ENCODE results near the gene SLC25A20.

Gene SLC25A20

DNA sequence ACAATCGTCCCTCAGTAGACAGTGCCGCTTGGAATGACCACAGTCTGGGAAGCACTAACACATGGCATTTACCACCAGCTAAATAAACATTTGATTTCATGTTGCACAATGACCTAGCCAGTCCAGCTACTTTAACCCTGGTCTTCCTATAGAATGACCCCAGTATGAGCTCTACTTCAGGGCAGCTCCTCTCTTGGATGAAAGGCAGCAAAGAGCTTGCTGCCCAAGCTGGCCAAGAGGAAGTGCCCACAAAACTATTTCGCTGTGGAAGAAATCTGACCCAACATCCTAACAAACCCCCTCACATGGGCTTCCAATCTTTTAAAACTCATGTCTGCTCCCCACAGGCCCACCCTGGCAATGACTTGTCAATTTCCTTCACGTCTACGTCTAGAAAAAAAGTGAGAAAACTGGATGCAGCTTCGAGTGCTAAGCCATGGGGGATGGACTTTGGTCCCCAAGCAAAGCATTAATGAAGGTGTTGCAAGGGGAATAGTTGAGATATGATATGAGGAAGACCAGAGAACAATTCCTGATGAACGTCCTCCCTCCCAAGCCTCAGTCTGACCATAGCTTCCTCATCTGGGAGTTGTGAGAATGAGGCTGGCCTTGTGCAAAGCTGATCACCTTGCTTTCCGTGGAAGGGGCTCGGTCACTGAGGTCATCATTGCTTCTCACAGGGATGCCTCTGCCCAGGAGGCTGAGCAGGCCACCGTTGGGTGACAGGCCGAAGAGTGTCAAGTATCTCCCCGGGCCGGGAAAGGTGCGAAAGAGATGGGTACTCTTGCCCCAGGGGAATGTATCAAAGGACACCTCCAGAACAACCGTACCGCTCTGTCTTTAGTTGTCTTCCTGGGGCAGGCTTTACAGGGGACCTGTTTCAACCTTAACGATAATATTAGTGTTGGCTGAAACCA lies 964 bp downstream of the SLC25A20 start:
- DNase-seq (ENCODE audit: low spot score) = peak; percentile 1

DNA sequence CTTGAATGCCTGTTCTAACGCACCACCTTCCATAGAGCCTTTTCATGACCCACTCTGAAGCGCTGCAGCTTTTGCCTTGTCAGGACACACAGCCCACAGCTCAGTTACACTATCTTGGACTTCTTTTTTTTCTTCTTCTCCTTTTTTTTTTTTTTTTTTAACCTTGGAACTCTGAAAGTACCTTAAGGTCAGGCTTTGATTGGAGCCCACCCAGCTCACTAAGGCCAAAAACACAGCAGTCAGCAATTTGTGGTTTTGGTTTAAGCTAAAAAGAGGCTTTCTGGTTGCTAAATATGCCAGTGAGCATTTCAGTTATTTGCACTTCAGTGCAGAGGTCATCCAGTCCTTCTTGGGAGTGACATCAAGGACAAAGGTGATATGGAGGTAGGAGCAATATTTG lies 1.7 kb downstream of the SLC25A20 start:
- DNase-seq (ENCODE audit: low spot score) = peak; percentile 3

DNA sequence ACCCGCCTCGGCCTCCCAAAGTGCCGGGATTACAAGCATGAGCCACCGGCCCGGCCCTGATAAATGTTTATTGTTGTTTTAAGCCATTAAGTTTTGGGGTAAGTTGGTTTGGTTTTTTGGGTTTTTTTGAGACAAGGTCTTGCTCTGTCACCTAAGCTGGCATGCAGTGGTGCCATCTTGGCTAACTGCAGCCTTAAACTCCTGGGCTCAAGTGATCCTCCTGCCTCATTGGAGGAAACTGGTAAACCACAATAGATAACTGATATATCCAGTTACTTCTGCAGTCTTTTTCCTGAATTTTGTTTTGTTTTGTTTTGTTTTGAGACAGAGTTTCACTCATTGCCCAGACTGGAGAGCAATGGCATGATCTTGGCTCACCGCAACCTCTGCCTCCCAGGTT lies 4.2 kb downstream of the SLC25A20 start:
- no peak for DNase-seq (ENCODE audit: low spot score)

GRCh38 chr3:48891606-48892005 lies 7.1 kb downstream of the SLC25A20 start:
- DNase-seq (ENCODE audit: low spot score) = no peak

GRCh38 chr3:48885753-48886152 lies 12.9 kb downstream of the SLC25A20 start:
- no peak for DNase-seq (ENCODE audit: low spot score)

GRCh38 chr3:48881652-48882114 lies 17.0 kb downstream of the SLC25A20 start:
- DNase-seq (ENCODE audit: low spot score) = no peak

DNA sequence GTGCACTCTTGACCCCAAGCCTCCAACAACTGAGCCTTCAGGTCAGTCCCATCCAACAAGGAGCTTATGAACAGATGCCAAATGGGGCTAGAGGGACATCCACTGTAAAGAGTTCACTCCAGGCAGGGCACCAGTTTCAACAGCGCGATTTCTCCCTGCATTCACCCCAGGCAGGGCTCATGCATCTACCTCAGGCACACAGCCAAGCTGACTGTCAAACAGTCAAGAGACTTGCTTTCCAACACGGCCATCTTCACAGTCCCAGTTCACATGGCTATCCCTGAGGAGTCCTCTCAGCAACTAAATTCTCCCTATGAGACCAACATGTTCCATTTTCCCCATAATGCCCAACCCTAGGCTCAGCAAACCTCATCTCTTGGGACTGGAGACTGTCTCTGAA lies 17.7 kb downstream of the SLC25A20 start:
- no peak for DNase-seq (ENCODE audit: low spot score)

DNA sequence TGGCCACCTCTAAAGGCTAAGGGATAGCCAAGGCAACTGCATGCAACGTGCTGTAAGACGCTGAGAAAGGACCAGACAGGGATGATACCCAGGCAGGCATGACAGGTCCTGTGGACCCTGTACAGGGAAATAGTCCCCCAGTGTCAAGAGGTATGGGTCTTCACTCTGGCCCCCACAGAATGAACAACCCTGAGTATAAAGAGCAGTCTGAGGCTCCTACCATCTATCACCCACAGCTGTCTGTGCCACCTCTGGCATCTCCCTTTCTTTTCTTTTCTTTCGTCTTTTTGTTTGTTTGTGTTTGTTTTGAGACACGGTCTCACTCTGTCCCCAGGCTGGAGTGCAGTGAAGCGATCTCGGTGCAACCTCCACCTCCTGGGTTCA lies 18.7 kb downstream of the SLC25A20 start:
- DNase-seq (ENCODE audit: low spot score) = no peak

DNA sequence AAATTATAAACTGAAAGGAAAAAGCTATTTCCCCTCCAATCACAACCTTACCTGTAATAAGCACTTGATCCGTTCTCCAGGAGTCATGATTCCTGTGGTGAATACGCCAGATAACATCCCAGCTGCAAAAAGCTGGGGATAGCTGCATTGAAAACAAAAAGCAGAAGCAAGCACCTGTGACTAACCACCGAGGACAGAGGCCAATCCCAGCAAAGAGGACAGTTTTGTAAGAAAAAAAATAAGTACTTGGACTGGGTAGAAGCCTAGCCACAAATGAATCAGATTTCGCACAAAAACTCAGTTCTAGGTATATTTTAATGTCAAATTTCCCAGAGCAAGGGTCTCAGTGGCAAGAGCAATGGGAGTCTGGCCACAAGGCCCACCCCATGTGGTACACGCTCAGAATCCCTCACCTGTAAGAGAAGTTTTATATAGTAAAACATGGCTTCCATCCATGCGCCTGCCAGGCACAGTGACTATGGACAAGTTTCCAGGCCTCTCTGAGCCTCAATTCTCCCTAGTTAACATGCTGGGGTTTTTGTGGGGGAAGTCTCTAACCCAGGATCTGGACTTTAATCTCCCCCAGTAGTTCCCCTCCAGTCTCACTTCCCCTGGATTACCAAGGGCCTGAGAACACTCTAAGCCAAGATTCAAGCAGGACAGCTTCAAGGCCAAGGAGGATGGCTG lies 19.2 kb downstream of the SLC25A20 start:
- DNase-seq (ENCODE audit: low spot score) = no peak

DNA sequence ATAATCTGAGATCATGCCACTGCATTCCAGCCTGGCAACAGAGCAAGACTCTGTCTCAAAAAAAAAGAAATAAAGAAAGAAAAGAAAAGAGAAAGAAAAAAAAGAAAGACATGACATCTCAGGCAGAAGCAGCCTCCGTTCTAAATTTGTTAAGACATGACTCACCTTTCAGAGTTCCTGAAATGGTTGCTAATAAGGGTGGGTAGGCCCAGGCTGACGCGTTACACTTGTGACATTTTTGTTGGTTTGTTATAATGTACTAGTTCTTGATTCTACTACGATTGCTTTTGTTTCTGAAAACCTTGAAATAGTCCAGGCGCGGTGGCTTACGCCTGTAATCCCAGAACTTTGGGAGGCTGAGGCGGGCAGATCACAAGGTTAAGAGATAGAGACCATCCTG lies 21.0 kb downstream of the SLC25A20 start:
- no peak for DNase-seq (ENCODE audit: low spot score)

GRCh38 chr3:48863122-48863521 lies 35.6 kb downstream of the SLC25A20 start:
- DNase-seq (ENCODE audit: low spot score) = no peak

DNA sequence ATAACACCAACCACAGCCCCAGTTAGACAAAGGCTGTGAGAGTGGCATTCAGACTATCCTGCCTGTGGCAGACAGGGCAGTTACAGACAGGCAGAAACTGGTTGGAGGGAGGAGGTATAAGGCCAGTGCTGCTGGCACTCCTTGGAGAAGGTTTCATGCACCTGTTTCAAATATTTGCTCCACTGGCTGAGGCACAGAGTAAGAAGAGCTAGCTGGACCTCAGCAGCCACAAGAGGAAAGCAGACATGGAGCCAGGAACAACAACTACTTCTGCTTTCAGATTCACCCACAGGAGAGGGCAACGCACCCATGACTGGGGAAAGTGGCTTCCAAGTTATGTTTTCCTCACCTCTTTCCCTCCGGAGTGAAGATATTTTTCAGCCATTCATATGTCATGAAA lies 39.5 kb downstream of the SLC25A20 start:
- DNase-seq (ENCODE audit: low spot score) = peak; percentile 32

- no peak for DNase-seq (ENCODE audit: low spot score)
Measured at GRCh38 chr3:48858709-48859108, 40.0 kb downstream of the SLC25A20 start.

DNA sequence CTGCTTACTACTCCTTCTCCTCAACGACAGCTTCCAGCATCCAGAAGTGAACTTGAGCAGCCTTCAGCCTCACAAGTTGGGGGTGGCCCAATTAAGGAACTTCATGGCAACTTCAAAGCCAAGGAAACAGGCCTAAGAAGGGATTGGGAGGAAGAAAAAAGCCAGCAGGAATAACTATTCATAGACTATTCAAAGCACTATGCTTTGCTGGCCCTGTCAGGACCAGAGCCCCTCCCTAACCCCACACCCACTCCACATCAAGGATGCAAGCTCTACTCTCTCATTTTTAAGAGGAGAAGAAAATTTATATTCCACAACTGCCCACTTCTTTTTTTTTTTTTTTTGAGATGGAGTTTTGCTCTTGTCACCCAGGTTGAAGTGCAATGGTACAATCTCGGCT lies 41.0 kb downstream of the SLC25A20 start:
- DNase-seq (ENCODE audit: low spot score) = no peak

DNA sequence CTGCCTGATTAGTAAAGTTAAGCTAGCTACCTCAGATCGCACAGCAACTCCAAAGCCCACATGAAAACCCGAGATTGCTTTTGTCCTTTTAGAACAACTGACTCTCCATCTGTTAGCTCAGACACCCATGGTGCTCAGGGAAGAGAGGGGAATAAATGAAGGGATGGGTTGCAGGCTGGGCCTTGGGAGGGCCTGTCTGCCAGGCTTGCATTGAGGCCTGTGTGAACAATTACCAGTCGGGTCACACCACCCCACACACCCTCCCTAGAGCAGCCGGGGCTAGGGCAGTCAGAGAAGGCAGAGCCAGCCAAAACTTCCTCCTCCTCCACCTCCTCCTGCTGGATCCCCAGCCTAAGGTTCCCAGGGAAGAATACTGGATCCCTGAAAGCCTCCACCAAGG lies 42.2 kb downstream of the SLC25A20 start:
- DNase-seq (ENCODE audit: low spot score) = no peak

GRCh38 chr3:48855681-48856447 lies 42.8 kb downstream of the SLC25A20 start:
- no peak for DNase-seq (ENCODE audit: low spot score)

- no peak for DNase-seq (ENCODE audit: low spot score)
Measured at GRCh38 chr3:48852151-48852550, 46.5 kb downstream of the SLC25A20 start.

DNA sequence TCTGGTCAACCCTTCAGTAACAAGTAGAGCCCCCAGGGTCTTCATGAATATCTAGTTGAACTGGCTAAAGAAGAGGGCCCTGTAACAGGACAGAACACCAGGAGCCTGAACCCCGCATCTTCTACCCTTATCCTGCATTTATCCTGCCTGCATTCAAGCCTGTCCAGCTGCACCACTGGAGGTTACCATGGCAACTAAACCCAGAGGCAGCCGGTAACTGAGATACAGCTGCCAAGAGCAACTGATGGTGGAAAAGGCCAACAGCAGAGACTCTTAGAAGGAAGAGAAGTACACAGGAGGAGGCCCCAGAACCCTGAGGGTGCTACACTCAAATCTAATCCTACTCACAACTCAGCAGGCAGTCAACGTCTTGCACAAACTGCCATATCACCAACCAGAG lies 47.3 kb downstream of the SLC25A20 start:
- peak; percentile 80 for DNase-seq (ENCODE audit: low spot score)

DNA sequence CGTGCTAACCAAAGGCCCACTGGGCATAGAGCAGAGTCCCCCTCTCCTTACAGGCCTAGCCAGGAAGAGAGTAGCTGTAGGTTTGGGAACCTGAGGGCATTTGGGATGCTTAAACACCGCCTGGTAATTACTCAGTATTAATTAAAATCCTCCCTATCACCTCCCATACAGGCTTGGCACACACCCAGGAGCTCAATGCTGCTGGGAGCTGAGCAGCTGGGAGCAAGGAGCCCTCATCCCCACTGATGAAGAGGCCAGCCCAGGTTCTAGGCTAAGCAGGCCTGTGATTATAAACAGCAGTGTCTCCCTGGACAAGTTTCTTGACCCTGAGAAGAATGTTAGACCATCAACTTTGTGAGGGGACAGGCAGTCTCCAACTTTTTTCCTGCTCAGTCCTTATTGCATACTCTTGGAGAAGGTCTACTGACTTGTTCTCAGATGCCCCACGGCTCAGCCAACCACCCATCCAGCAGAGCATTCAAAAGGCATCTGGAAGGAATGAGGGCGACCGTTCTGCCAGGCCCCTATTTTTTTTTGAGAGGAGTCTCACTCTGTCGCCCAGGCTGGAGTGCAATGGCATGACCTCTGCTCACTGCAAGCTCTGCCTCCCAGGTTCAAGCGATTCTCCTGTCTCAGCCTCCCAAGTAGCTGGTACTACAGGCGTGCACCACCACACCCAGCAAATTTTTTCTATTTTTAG lies 49.7 kb downstream of the SLC25A20 start:
- no peak for DNase-seq (ENCODE audit: low spot score)

DNA sequence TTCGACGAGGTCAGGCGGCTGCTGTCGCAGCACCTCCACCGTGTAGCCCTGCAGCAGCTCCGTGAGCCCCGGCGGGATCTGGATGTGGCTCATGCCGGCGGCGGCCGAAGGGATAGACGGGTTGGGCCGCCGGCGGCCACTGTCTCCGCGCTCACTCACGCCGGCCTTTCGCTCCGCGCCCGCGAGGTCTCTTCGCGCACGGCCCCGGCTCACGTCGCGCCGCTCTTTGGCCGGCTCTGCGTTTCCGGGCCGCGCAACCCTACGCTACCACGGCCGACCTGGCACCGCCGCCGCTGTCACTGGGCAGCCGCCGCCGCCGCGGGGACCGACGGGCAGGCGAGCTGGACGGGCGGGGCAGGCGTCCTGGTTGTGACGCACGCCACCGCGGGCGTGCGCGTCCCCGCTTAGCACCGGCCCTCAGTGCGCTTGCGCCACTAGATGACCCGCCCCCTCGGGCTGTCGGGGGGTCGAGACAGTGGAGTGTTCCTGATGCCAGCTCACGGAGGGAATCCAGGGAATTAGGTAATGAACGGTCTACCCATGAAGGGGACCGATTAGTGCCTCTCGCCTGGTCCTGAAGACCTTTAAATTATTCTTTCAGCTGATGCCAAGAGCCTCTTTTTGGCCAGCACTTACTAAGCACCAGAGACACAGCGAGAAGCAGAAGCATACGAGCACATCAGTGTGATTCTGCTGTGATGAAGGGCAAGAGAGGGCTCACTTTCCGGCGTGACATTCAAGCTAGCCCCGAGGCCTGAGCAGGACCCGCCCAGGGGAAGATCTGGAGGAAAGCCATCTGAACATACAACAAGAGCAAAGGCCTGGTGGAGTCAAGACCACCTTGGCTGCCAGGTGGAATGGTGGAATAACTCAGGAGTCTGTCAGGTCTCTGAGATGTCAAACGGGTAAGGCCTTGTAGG lies 50.9 kb downstream of the SLC25A20 start, which contains the start of gene PRKAR2A:
PRKAR2A (minus strand) TSS at position 371 of the 920 bp plus-strand sequence; CDS start at position 93, 278 bp downstream.
- DNase-seq (ENCODE audit: low spot score) = peak; percentile 93

DNA sequence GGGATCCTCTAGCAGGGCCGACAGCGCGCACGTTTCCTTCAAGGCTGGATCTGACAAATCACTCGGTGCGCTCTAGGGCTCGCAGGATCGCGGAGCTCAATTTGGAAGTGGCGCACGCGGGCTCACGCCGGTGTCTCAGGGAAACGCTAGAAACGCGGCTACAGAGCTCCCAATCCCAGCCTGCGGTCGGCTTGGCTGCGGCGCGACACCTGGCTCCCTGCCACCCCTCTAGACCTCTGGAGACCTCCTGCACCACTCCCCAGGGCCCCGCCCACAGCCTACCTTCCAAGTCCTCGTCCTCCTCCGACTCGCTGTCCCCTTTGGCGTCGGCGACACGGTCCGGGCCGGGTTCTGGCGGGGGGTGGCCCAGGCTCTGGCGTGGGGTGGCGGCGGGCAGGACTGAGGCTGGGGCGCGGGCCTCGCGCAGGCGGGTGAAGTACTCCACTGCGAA lies 51.6 kb downstream of the SLC25A20 start:
- peak; percentile 32 for DNase-seq (ENCODE audit: low spot score)
